Stomach (tissue), 9 donors: ENCODE measurements around the gene NDUFS4. TPM values are rescaled to one million over a fixed set of nuclear protein-coding genes. Genes with fewer than 3 reads are reported as not detected.
"Not testable (repeated sequence)": the region's sequence is repeated elsewhere in the genome, so short reads cannot be mapped to it uniquely, and the experiment has no call there.

ENCODE experiments used
- DNase-seq, 2 donors: peaks; one replicate each; pipeline versions ENCODE4 v3.0.0 to v3.0.0-alpha.2; 2013 to 2019
- H3K27ac ChIP-seq, 5 donors: fragments of 200-600 bp in 4 of 5; sonication (generic) in 4 of 5; one replicate each; pipeline ENCODE4 v1.5.1; 2013 to 2019; ENCODE audit warnings: mild to moderate bottlenecking in 1 of 5, moderate library complexity in 1 of 5
- H3K27me3 ChIP-seq, 3 donors: fragments of 200-600 bp; sonication (generic); one replicate each; pipeline ENCODE4 v1.5.1; 2017 to 2019; ENCODE audit warnings: mixed run types in 1 of 3
- H3K36me3 ChIP-seq, 4 donors: fragments of 200-600 bp; sonication (generic); 1 replicate in 3 of 4; 2 replicates in 1 of 4; pipeline ENCODE4 v1.5.1; 2016 to 2019
- H3K4me1 ChIP-seq, 4 donors: fragments of 200-600 bp; sonication (generic); one replicate each; pipeline ENCODE4 v1.5.1; 2016 to 2019
- H3K4me3 ChIP-seq, 4 donors: fragments of 200-600 bp; sonication (generic) in 3 of 4; one replicate each; pipeline ENCODE4 v1.5.1; 2016 to 2019; ENCODE audit warnings: mild to moderate bottlenecking in 1 of 4
- H3K9me3 ChIP-seq, 4 donors: fragments of 200-600 bp; sonication (generic); one replicate each; pipeline ENCODE4 v1.5.1; 2016 to 2019
- CTCF ChIP-seq, 7 experiments: fragments of 450-650 bp in 4 of 7; fragments of 200-600 bp in 3 of 7; sonication (generic) in 3 of 7; IDR thresholded peaks; one replicate each; pipeline ENCODE4 v1.5.1; 2016 to 2019; ENCODE audit warnings: antibody characterized with exemption in 7 of 7, control low read depth in 2 of 7, mild to moderate bottlenecking in 1 of 7
- EP300 ChIP-seq: sonication (generic); formaldehyde crosslinking; IDR thresholded peaks from one replicate; pipeline ENCODE4 v1.6.1; 2017; ENCODE audit warnings: antibody characterized with exemption
- POLR2A ChIP-seq, 4 donors: fragments of 450-650 bp; IDR thresholded peaks; one replicate each; pipeline ENCODE4 v1.6.1; 2016; ENCODE audit warnings: antibody characterized with exemption in 4 of 4, control low read depth in 2 of 4, mild to moderate bottlenecking in 1 of 4, moderate library complexity in 1 of 4
- POLR2AphosphoS5 ChIP-seq, 3 donors: sonication (generic); formaldehyde crosslinking; IDR thresholded peaks; one replicate each; pipeline ENCODE4 v1.6.1; 2016; ENCODE audit warnings: antibody characterized with exemption in 3 of 3
- WGBS, 5 donors: extraction: QIAGEN DNeasy Blood & Tissue Kit in 3 of 5; methylation state at CpG; one replicate each; pipeline versions ENCODE4 v1.1.5 to v1.1.7; 2013 to 2018; 5-methylcytosine and 5-hydroxymethylcytosine counted together
- intact Hi-C: fragments of 100-400 bp; cut with DNase I; formaldehyde crosslinking; loops from one replicate; pipeline ENCODE4 v1.15.1; 2023; ENCODE audit warnings: low total_unique reads
- polyA plus RNA-seq, 3 donors: library from polyadenylated mRNA; stranded (reverse); fragments of 200-250 nt; gene quantifications; one replicate each; pipeline ENCODE4 v1.2.3, GENCODE V29; 2013
- total RNA-seq, 5 donors: library from RNA; depleted of rRNA; stranded (reverse); fragments of >200 nt; gene quantifications; one replicate each; pipeline versions ENCODE4 v1.1.0 to v1.2.3, GENCODE V29; 2014 to 2016
- donor health status: healthy with polysubstance abuse.
- donor health status: Bipolar disorder and iron deficiency.
- donor health status: healthy.

The NDUFS4 gene
- total and polyA plus RNA-seq, 8 donors, result 8.7 to 103 (median 85.2) TPM

- H3K27ac ChIP-seq, result no peak overlapping the region
- WGBS, 5 donors, result 49 to 70% (median 64%) methylated on average over 2 of the region's 2 CpGs
- peaks cover 0 to 2% (median 0%) of the 10 kb centered on the region in 4 donors for H3K9me3 ChIP-seq
- no peaks in the 10 kb centered on the region for H3K27me3 ChIP-seq
- no peak overlapping the region for H3K4me3 ChIP-seq
- TF ChIP-seq EP300 (no peak), POLR2AphosphoS5 (IDR thresholded peaks at IDR 0.05) (no peak), POLR2A (IDR thresholded peaks at IDR 0.05) (no peak), CTCF (IDR thresholded peaks at IDR 0.05) (no peak)
- intact Hi-C loops, result no loop called here
- no peaks in the 10 kb centered on the region for H3K36me3 ChIP-seq
- DNase-seq, result no peak
- no peaks in the 10 kb centered on the region for H3K4me1 ChIP-seq
Measured at GRCh38 chr5:53545744-53546143, 14.7 kb upstream of the NDUFS4 start.

- whole genome bisulfite sequencing, 5 donors, result 83 to 92% (median 88%) methylated on average over 4 of the region's 4 CpGs
- H3K4me1 ChIP-seq, result no peaks in the 10 kb centered on the region
- no peaks in the 10 kb centered on the region for H3K9me3 ChIP-seq
- no peak for DNase-seq
- no peaks in the 10 kb centered on the region for H3K36me3 ChIP-seq
- intact Hi-C loops, result no loop called here
- H3K27ac ChIP-seq, result no peak overlapping the region
- H3K4me3 ChIP-seq, result no peak overlapping the region
- TF ChIP-seq EP300, result no peak
- H3K27me3 ChIP-seq, result no peaks in the 10 kb centered on the region
Measured at GRCh38 chr5:53547226-53547625, 13.2 kb upstream of the NDUFS4 start.

GRCh38 chr5:53548501-53548900, 11.9 kb upstream of the NDUFS4 start:
- WGBS, 5 donors, result 54 to 80% (median 66%) methylated on average over 7 of the region's 7 CpGs
- H3K36me3 ChIP-seq, H3K9me3 ChIP-seq, intact Hi-C loops, H3K4me1 ChIP-seq, H3K27me3 ChIP-seq, DNase-seq, H3K4me3 ChIP-seq, H3K27ac ChIP-seq: not testable (repeated sequence)

GRCh38 chr5:53549792-53550191, 10.6 kb upstream of the NDUFS4 start:
- intact Hi-C loops, result no loop called here
- H3K9me3 ChIP-seq, result no peaks in the 10 kb centered on the region
- no peaks in the 10 kb centered on the region for H3K4me1 ChIP-seq
- no peak overlapping the region for H3K27ac ChIP-seq
- H3K4me3 ChIP-seq, result no peak overlapping the region
- TF ChIP-seq CTCF (IDR thresholded peaks at IDR 0.05) (no peak), EP300 (no peak), POLR2A (IDR thresholded peaks at IDR 0.05) (no peak), POLR2AphosphoS5 (IDR thresholded peaks at IDR 0.05) (no peak)
- DNase-seq, result no peak
- H3K36me3 ChIP-seq, result no peaks in the 10 kb centered on the region
- no peaks in the 10 kb centered on the region for H3K27me3 ChIP-seq
- 86 to 97% (median 94%) methylated on average over 2 of the region's 2 CpGs for WGBS, 5 donors

GRCh38 chr5:53552561-53552960, 7.9 kb upstream of the NDUFS4 start:
- 57 to 77% (median 67%) methylated on average over 3 of the region's 3 CpGs for WGBS, 5 donors
- Histone ChIP-seq H3K4me3 (no peak overlapping the region), H3K9me3 (no peaks in the 10 kb centered on the region), H3K4me1 (no peaks in the 10 kb centered on the region), H3K36me3 (no peaks in the 10 kb centered on the region), H3K27me3 (peaks cover 0 to 2% (median 0%) of the 10 kb centered on the region in 3 donors), H3K27ac (no peak overlapping the region)
- intact Hi-C loops, result no loop called here
- TF ChIP-seq POLR2A (IDR thresholded peaks at IDR 0.05), result no peak
- TF ChIP-seq EP300, result no peak
- no peak for TF ChIP-seq POLR2AphosphoS5 (IDR thresholded peaks at IDR 0.05)
- TF ChIP-seq CTCF (IDR thresholded peaks at IDR 0.05), result no peak
- no peak for DNase-seq
